Upper lobe of right lung (tissue), 1 donor: ENCODE results near the gene FLYWCH1. TPM values are rescaled to one million over a fixed set of nuclear protein-coding genes. Genes with fewer than 3 reads are reported as not detected.
A peak's percentile ranks its signal among the peaks of the same experiment; 100 is the strongest.
"Not testable (repeated sequence)": the region's sequence is repeated elsewhere in the genome, so short reads cannot be mapped to it uniquely, and the experiment has no call there.

Experiments used
- ATAC-seq: fragments of 200-7000 bp; cut with Tn5 transposase; one replicate; pipeline ENCODE4 v1.9.1; 2020; ENCODE audit warnings: mild to moderate bottlenecking, moderate library complexity
- DNase-seq: peaks from one replicate; pipeline ENCODE4 v3.0.0-alpha.2; 2020
- H3K27ac ChIP-seq: fragments of 200-600 bp; one replicate; pipeline ENCODE4 v1.8.0; 2022
- H3K27me3 ChIP-seq: fragments of 200-600 bp; one replicate; pipeline ENCODE4 v1.8.0; 2022; ENCODE audit warnings: mild to moderate bottlenecking
- H3K36me3 ChIP-seq: fragments of 200-600 bp; one replicate; pipeline ENCODE4 v1.8.0; 2022
- H3K4me1 ChIP-seq: fragments of 200-600 bp; one replicate; pipeline ENCODE4 v1.8.0; 2022
- H3K4me3 ChIP-seq: fragments of 200-600 bp; one replicate; pipeline ENCODE4 v1.8.0; 2022; ENCODE audit warnings: mild to moderate bottlenecking
- H3K9me3 ChIP-seq: fragments of 200-600 bp; one replicate; pipeline ENCODE4 v1.8.0; 2022
- CTCF ChIP-seq: fragments of 200-600 bp; IDR thresholded peaks from one replicate; pipeline ENCODE4 v1.8.0; 2022; ENCODE audit warnings: antibody characterized with exemption
- intact Hi-C: fragments of 100-400 bp; cut with DNase I; formaldehyde crosslinking; loops from one replicate; pipeline ENCODE4 v1.11.0; 2022
- total RNA-seq: library from RNA; stranded (reverse); fragmentation: NEBNext Ultra II Directional; extraction: Animal tissue kit (Norgen Biotek cat#: 25700); gene quantifications from one replicate; pipeline ENCODE4 v1.2.1, GENCODE V29; 2021
- donor health status: DM: no; HTN: yes; CAD: no; lungs with severe emphysema.

FLYWCH1 gene
- total RNA-seq, 1 donor from 2014 or later, result 41.3 TPM

- Histone ChIP-seq H3K27me3 (no peaks in the 10 kb centered on the region), H3K4me1 (peaks cover 7% of the 10 kb centered on the region), H3K4me3 (no peak overlapping the region), H3K36me3 (peaks cover 21% of the 10 kb centered on the region), H3K27ac (no peak overlapping the region), H3K9me3 (no peaks in the 10 kb centered on the region)
- DNase-seq (no peak), ATAC-seq (no peak)
- intact Hi-C loops, result no loop called here
- TF ChIP-seq CTCF, result no peak
Observed at GRCh38 chr16:2926650-2926999, 14.9 kb downstream of the FLYWCH1 start.

GRCh38 chr16:2927010-2927646 is 15.4 kb downstream of the FLYWCH1 start:
- intact Hi-C loops, result no loop called here

DNA sequence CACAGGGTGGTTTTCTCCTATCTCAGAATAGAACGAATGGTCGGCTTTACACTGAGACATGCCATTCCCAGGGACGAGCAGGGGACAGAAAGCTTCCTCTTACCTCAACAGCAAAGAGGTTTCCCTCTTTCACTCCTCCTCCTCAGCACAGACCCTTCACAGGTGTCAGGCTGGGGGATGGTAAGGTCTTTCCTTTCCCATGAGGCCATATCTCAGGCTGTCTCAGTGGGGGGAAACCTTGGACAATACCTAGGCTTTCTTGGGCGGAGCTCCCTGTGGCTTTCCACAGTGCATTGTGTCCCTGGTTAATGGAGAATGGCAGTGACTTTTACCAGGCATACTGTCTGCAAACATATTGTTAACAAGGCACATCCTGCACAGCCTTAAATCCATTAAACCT is 16.4 kb downstream of the FLYWCH1 start:
- H3K27ac ChIP-seq, H3K4me3 ChIP-seq, DNase-seq, H3K4me1 ChIP-seq, intact Hi-C loops, H3K9me3 ChIP-seq, ATAC-seq, H3K27me3 ChIP-seq: not testable (repeated sequence)
- peaks cover 19% of the 10 kb centered on the region for H3K36me3 ChIP-seq

More at GRCh38 chr16:2927010-2927646, 15.4 kb downstream of the FLYWCH1 start:
- Histone ChIP-seq H3K27me3 (no peaks in the 10 kb centered on the region), H3K9me3 (no peaks in the 10 kb centered on the region), H3K4me1 (peaks cover 7% of the 10 kb centered on the region), H3K27ac (no peak overlapping the region), H3K4me3 (no peak overlapping the region), H3K36me3 (peaks cover 21% of the 10 kb centered on the region)
- TF ChIP-seq CTCF, result peak; percentile 97
- ATAC-seq, result peak; percentile 97
- peak; percentile 90 for DNase-seq

GRCh38 chr16:2928796-2929195 is 17.1 kb downstream of the FLYWCH1 start:
- Histone ChIP-seq H3K4me1 (peaks cover 7% of the 10 kb centered on the region), H3K4me3 (no peak overlapping the region), H3K27me3 (no peaks in the 10 kb centered on the region), H3K36me3 (peaks cover 26% of the 10 kb centered on the region), H3K27ac (no peak overlapping the region), H3K9me3 (no peaks in the 10 kb centered on the region)
- ATAC-seq, result no peak
- intact Hi-C loops, result no loop called here
- DNase-seq, result no peak
- TF ChIP-seq CTCF, result no peak

DNA sequence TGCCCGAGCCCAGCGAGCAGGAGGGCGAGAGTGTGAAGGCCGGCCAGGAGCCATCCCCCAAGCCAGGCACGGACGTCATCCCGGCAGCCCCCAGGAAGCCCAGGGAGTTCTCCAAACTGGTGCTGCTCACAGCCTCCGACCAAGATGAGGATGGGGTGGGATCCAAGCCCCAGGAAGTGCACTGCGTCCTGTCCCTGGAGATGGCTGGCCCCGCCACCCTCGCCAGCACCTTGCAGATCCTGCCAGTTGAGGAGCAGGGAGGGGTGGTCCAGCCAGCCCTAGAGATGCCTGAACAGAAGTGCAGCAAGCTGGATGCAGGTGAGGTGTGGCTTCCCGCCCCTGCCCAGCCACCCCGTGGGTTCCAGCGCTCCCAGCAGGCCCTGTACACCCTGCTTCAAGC is 18.0 kb downstream of the FLYWCH1 start:
- Histone ChIP-seq H3K36me3 (peaks cover 34% of the 10 kb centered on the region), H3K27me3 (no peaks in the 10 kb centered on the region), H3K9me3 (no peaks in the 10 kb centered on the region), H3K4me1 (peaks cover 7% of the 10 kb centered on the region), H3K4me3 (no peak overlapping the region), H3K27ac (no peak overlapping the region)
- DNase-seq (no peak), ATAC-seq (no peak)
- TF ChIP-seq CTCF, result no peak
- intact Hi-C loops, result no loop called here

GRCh38 chr16:2930236-2930635 is 18.5 kb downstream of the FLYWCH1 start:
- no peaks in the 10 kb centered on the region for H3K27me3 ChIP-seq
- peaks cover 7% of the 10 kb centered on the region for H3K4me1 ChIP-seq
- no peak overlapping the region for H3K27ac ChIP-seq
- peaks cover 37% of the 10 kb centered on the region for H3K36me3 ChIP-seq
- H3K9me3 ChIP-seq, result no peaks in the 10 kb centered on the region
- ATAC-seq, result no peak
- intact Hi-C loops, result no loop called here
- H3K4me3 ChIP-seq, result no peak overlapping the region
- TF ChIP-seq CTCF, result no peak
- no peak for DNase-seq

DNA sequence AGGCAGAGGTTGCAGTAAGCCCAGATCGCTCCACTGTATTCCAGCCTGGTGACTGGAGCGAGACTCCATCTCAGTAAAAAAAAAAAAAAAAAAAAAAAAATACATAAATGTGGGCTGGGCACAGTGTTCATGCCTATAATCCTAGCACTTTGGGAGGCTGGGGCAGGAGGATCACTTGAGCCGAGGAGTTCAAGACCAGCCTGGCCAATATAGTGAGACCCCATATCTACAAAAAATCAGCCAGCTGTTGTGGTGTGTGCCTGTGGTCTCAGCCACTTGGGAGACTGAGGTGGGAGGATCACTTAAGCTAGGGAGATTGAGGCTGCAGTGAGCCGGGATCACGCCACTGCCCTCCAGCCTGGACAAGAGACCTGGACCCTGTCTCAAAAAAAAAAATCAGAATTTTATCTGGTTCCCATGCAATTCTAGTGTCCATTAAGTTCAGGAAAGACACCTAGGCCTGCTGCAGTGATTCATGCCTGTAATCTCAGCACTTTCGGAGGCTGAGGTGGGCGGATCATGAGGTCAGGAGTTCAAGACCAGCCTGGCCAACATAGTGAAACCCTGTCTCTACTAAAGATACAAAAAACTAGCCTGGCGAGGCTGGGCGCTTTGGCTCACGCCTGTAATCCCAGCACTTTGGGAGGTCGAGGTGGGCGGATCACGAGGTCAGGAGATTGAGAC is 19.6 kb downstream of the FLYWCH1 start:
- DNase-seq, intact Hi-C loops, H3K4me1 ChIP-seq, H3K27me3 ChIP-seq, H3K4me3 ChIP-seq, H3K27ac ChIP-seq, ATAC-seq, H3K9me3 ChIP-seq: not testable (repeated sequence)
- H3K36me3 ChIP-seq, result peaks cover 47% of the 10 kb centered on the region
